Immature natural killer cell (primary cell): Measurements from ENCODE around the gene CEBPZ. TPM values are rescaled to one million over a fixed set of nuclear protein-coding genes. Genes with fewer than 3 reads are reported as not detected.
A peak's percentile ranks its signal among the peaks of the same experiment; 100 is the strongest.

Experiments
- DNase-seq, 3 donors: peaks; one replicate each; pipeline ENCODE4 v3.0.0; 2022; ENCODE audit warnings: mixed read lengths in 1 of 3
- H3K27ac Mint-ChIP-seq, 6 donors: one replicate each; pipeline ENCODE4 v1.8.0; 2020; ENCODE audit warnings: mixed read lengths in 6 of 6, mild to moderate bottlenecking in 5 of 6, inconsistent platforms in 4 of 6, moderate library complexity in 3 of 6
- H3K27me3 Mint-ChIP-seq, 3 donors: one replicate each; pipeline ENCODE4 v1.8.0; 2020 to 2021; ENCODE audit warnings: low read depth in 3 of 3, mild to moderate bottlenecking in 3 of 3, mixed read lengths in 3 of 3, moderate library complexity in 3 of 3, inconsistent platforms in 1 of 3
- H3K36me3 Mint-ChIP-seq, 3 donors: one replicate each; pipeline ENCODE4 v1.8.0; 2020; ENCODE audit warnings: mixed read lengths in 3 of 3, inconsistent platforms in 2 of 3, mild to moderate bottlenecking in 2 of 3
- H3K4me1 Mint-ChIP-seq, 2 donors: one replicate each; pipeline ENCODE4 v1.8.0; 2020; ENCODE audit warnings: inconsistent platforms in 2 of 2, mild to moderate bottlenecking in 2 of 2, mixed read lengths in 2 of 2, moderate library complexity in 1 of 2
- H3K4me3 Mint-ChIP-seq, 5 donors: one replicate each; pipeline ENCODE4 v1.8.0; 2020; ENCODE audit warnings: mild to moderate bottlenecking in 5 of 5, mixed read lengths in 5 of 5, inconsistent platforms in 3 of 5, moderate library complexity in 3 of 5
- H3K9me3 Mint-ChIP-seq, 6 donors: one replicate each; pipeline ENCODE4 v1.8.0; 2020; ENCODE audit warnings: mild to moderate bottlenecking in 6 of 6, mixed read lengths in 6 of 6, inconsistent platforms in 4 of 6, moderate library complexity in 3 of 6
- polyA plus RNA-seq, 3 donors: library from polyadenylated mRNA; unstranded; fragments of 300-500 nt; fragmentation: Illumina TruSeq; gene quantifications; one replicate each; pipeline ENCODE4 v1.2.3, GENCODE V29; 2021

CEBPZ gene
- polyA plus RNA-seq, 3 donors from 2014 or later: 16.2 to 28.9 (median 24.9) TPM

DNA sequence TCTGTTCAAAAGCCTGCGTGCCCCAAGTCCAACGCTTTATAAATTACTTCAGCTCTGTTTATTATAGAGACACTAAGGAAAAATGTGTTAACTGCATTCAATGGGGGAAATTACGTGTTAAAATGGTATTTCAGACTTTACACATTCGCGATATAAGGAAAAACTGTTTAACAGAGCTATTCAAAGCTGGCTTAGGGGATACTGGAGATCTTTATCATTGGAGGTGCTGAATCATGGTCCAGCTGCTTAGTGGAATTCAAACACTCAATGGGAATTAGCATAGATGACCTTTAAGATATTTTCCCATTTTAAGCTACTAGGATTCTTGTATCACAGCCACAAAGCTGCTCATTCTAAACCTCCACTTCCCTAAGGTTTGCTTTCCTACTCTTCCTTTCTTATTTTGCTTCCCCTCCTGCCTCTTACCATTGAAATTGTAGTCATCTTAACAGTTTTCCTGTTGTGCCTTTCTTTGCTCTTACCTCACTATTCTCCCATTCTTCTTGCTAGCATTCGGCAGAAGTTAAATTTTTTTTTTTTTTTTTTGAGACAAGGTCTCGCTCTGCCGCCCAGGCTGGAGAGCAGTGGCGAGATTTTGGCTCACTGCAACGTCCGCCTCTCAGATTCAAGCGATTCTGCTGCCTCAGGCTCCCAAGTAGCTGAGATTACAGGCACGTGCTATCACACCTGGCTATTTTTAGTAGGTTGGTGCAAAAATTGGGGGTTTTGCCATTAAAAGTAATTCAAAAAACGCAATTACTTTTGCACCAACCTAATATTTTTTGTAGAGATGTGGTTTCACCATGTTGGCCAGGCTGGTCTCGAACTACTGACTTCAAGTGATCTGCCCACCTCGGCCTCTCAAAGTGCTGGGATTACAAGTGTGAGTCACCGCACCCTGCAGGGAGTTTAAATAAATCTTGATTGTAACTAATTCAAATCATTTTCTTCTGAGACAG lies 49.4 kb downstream of the CEBPZ start:
- no peaks in the 10 kb centered on the region for H3K36me3 Mint-ChIP-seq
- H3K4me3 Mint-ChIP-seq: no peak overlapping the region
- no peaks in the 10 kb centered on the region for H3K4me1 Mint-ChIP-seq
- no peak overlapping the region for H3K27ac Mint-ChIP-seq
- peaks cover 2 to 7% (median 6%) of the 10 kb centered on the region in 3 donors for H3K27me3 Mint-ChIP-seq
- no peak for DNase-seq
- no peaks in the 10 kb centered on the region for H3K9me3 Mint-ChIP-seq

DNA sequence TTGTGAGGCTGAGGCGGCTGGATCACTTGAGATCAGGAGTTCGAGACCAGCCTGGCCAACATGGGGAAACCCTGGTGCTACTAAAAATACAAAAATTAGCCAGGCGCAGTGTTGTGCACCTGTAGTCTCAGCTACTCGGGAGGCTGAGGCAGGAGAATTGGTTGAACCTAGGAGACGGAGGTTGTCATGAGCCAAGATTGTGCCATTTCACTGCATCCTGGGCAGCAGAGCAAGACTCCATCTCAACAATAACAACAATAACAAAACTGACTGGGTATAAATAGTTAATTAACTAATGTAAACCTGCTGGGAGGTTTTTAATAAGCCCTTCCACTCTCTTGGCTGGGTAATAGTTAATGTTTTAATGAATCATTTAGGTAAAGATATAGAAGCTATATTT lies 50.8 kb downstream of the CEBPZ start:
- Mint-ChIP-seq H3K36me3 (no peaks in the 10 kb centered on the region), H3K9me3 (no peaks in the 10 kb centered on the region), H3K27me3 (peaks cover 0 to 5% (median 2%) of the 10 kb centered on the region in 3 donors), H3K27ac (no peak overlapping the region), H3K4me3 (no peak overlapping the region), H3K4me1 (no peaks in the 10 kb centered on the region)
- DNase-seq: no peak

DNA sequence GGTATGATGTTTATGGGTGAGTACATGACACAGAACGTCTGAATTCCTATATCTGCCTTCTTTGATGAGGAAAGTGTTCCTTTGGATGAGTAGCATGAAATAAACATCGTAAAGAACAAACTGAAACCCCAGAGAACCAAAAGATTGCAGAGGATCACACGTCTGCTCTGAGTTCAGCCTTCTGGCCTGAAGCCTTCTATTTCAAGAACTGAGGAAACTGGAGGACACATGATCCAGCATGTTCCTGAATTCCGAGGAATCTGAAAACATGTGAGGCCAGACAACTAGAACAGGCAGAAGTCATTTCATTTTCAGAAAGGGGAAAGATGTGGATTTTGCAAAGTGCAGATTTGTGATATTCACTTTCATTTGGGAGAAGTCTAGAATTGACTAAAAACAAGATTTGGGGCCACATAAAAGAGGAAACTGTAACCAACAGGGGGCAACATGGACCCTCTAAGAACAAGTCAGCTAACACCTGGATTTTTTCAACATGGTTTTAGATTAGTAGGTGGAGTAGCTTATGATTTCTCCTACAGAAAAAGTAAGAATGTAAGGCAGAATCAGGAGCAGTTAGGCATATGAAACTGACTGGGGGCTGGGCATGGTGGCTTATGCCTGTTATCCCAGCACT lies 51.3 kb downstream of the CEBPZ start:
- H3K4me3 Mint-ChIP-seq: no peak overlapping the region
- H3K27me3 Mint-ChIP-seq: peaks cover 0 to 5% (median 2%) of the 10 kb centered on the region in 3 donors
- H3K9me3 Mint-ChIP-seq: no peaks in the 10 kb centered on the region
- H3K4me1 Mint-ChIP-seq: no peaks in the 10 kb centered on the region
- no peak overlapping the region for H3K27ac Mint-ChIP-seq
- no peaks in the 10 kb centered on the region for H3K36me3 Mint-ChIP-seq
- DNase-seq: no peak

DNA sequence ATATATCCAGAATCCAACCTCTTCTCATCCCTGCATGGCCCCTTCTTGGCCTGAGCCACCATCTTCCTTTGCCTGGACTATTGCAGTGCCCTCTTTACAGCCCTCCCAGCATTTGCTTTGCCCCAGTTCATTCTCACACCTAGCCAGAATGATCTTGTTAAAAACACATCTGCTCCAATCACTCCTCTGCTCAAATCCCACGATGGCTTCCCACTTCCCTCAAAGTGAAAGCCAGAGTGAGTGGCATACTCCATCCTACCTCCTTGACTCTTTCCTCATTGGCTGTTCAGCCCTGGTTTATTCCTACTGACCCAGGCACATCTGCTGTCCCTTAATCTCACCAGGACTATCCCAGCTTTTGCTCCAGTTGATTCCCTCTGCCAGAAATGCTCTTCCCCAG lies 57.7 kb downstream of the CEBPZ start:
- no peaks in the 10 kb centered on the region for H3K4me1 Mint-ChIP-seq
- H3K4me3 Mint-ChIP-seq: no peak overlapping the region
- no peak overlapping the region for H3K27ac Mint-ChIP-seq
- DNase-seq: no peak
- H3K36me3 Mint-ChIP-seq: no peaks in the 10 kb centered on the region
- no peaks in the 10 kb centered on the region for H3K9me3 Mint-ChIP-seq
- peaks cover 0 to 3% (median under 1%) of the 10 kb centered on the region in 3 donors for H3K27me3 Mint-ChIP-seq

DNA sequence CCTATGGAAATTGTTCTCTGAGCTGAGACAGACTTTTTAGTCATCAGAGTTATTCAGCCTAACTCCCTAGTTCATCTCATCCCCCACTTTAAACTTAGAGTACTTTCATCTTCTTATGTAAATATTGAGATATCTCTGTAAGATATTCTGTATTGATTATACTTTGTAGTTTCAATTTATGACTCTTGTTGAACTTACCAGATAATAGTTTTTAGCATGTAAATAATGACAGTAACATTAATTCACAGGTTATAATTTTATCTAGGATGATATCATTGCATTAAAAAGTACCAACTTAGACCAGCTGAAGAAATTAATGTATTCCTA lies 59.8 kb downstream of the CEBPZ start:
- H3K36me3 Mint-ChIP-seq: no peaks in the 10 kb centered on the region
- no peak for DNase-seq
- H3K9me3 Mint-ChIP-seq: peaks cover 0 to 1% (median 0%) of the 10 kb centered on the region in 6 donors
- H3K4me1 Mint-ChIP-seq: no peaks in the 10 kb centered on the region
- H3K4me3 Mint-ChIP-seq: no peak overlapping the region
- H3K27ac Mint-ChIP-seq: no peak overlapping the region
- peaks cover 0 to 3% (median 0%) of the 10 kb centered on the region in 3 donors for H3K27me3 Mint-ChIP-seq

DNA sequence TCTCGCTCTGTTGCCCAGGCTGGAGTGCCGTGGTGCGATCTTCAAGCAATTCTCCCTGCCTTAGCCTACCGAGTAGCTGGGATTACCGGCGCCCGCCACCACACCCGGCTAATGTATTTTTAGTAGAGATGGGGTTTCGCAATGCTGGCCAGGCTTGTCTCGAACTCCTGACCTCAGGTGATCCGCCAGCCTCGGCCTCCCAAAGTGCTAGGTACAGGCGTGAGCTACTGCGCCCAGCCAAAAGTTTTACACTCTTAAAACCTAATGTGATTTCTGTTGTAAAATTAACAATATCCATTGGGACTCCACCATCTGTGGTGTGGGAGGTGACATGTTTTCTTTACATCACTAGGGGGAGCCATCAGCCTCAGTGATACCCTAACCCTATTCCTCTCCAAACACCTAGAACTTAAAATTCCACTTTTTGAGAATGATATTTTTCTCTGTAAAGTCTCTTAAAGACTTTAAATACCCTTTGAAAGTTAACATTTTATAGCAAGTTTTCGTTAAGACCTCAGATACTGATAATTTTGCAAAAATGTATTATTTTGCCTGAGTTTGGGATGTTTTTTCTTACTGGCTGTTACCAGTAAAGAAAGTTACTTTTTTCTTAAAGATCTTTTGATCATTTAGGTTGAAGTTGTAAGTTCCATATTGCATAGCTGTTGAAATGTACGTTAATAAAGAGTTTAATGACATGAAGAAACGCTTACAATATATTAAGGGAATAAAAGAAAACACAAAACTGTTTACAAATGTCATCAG lies 63.0 kb downstream of the CEBPZ start:
- Mint-ChIP-seq H3K36me3 (peaks cover 0 to 6% (median 5%) of the 10 kb centered on the region in 3 donors), H3K4me3 (no peak overlapping the region), H3K27me3 (peaks cover 1 to 4% (median 3%) of the 10 kb centered on the region in 3 donors), H3K27ac (no peak overlapping the region), H3K9me3 (peaks cover 4 to 21% (median 13%) of the 10 kb centered on the region in 6 donors), H3K4me1 (no peaks in the 10 kb centered on the region)
- DNase-seq: peak; percentile 24 to 35 (median 27)

DNA sequence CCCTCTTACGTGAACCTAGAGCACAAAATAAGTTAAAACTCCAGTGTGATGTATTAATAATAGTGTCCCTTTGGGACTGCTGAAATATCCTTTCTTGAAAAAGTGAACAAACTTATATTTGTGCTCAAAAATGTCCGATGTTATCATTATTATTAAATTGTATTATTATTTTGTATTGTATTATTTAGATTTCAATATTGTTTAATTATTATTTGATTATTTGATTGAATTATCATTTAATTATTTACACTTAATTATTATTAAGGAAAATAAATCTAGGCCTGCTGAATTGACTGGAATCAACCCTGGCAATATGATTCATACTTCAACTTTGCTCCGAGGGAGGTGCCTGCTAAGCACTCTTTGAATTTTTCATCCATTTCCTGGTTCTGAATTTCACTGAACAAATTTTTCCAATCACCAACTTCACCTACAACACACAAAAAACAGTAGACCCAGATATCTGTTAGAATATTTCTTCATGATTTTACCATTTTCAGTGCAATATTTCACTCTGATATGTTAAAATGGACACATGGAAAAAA lies 63.7 kb downstream of the CEBPZ start:
- Mint-ChIP-seq H3K27me3 (peaks cover 1 to 4% (median 3%) of the 10 kb centered on the region in 3 donors), H3K36me3 (peaks cover 0 to 6% (median 5%) of the 10 kb centered on the region in 3 donors), H3K27ac (peak overlapping the region in 1 of 6 donors; percentile 13), H3K4me1 (no peaks in the 10 kb centered on the region), H3K4me3 (no peak overlapping the region), H3K9me3 (peaks cover 4 to 21% (median 13%) of the 10 kb centered on the region in 6 donors)
- no peak for DNase-seq

DNA sequence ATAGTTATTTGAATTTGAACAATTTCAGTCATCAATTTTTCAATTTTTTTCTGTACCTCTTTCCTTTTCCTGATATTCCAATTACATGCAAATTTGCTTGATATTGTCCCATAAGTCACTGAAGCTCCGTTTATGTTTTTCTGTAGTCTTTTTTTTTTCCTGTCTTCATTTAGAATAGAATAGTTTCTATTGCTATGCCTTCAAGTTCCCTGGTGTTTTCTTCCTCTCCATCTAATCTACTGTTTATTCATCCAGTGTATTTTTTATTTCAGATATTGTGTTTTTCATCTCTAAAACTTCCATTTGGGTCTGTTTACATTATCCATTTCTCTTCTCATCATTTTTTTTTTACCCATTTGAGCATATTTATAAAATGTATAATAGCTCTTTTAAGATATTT lies 66.6 kb downstream of the CEBPZ start:
- Mint-ChIP-seq H3K27ac (no peak overlapping the region), H3K4me3 (no peak overlapping the region), H3K4me1 (no peaks in the 10 kb centered on the region), H3K9me3 (peaks cover 4 to 21% (median 13%) of the 10 kb centered on the region in 6 donors), H3K36me3 (peaks cover 0 to 6% (median 5%) of the 10 kb centered on the region in 3 donors), H3K27me3 (peaks cover 1 to 4% (median 3%) of the 10 kb centered on the region in 3 donors)
- DNase-seq: no peak

DNA sequence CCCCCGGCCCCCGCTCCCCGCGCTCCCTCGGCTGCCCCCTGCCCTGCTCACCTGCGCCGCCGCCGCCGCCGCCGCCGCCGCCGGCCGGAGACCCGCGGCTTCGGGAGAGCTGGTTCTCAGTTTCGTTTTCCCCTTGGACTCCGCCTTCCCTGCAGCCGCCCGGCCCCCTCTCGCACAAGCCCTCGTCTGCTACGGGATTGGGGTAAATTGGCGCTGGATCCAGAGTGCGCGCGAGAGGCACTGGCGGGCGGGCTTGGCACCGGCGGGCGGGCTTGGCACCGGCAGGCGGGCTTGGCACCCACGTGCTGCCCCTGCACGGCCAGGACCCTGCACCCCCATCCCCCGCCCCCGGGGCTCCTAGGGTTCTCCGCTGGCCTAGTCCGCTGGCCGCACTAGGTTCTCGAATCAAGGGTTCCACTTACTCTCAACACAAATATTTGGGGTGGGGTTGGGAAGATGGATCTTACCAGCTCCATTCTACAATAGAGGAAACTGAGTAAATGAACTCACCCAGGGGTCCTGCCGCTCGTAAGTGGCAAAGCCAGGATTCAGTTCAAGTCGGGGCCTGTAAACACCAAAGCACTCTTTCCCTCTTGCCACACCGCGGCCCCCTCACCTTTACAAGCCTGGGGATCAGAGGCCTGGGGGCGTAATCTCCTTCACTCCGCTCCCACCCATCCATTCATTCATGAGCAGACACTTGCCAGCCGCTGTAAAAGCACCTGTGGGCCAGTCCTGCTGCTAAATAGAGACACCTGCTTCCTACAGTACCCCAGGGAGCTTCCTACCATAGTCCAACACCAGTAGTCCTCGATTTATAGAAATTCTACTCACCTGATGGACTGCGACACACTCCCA lies 74.3 kb downstream of the CEBPZ start, which contains the start of gene EIF2AK2:
TSS of gene EIF2AK2 (minus strand) at position 124 of the 858 bp plus-strand sequence. CDS start 9,174 bp downstream, outside the sequence.
- peak; percentile 80 to 84 (median 84) for DNase-seq
- peaks cover 0 to 5% (median 0%) of the 10 kb centered on the region in 3 donors for H3K27me3 Mint-ChIP-seq
- H3K27ac Mint-ChIP-seq: peak within 1 kb of the TSS; percentile 80 to 93 (median 90)
- peaks cover 36 to 45% of the 10 kb centered on the region in 2 donors for H3K4me1 Mint-ChIP-seq
- H3K4me3 Mint-ChIP-seq: peak within 1 kb of the TSS; percentile 87 to 93 (median 90)
- H3K36me3 Mint-ChIP-seq: peaks cover 0 to 20% (median 8%) of the 10 kb centered on the region in 3 donors
- no peaks in the 10 kb centered on the region for H3K9me3 Mint-ChIP-seq

DNA sequence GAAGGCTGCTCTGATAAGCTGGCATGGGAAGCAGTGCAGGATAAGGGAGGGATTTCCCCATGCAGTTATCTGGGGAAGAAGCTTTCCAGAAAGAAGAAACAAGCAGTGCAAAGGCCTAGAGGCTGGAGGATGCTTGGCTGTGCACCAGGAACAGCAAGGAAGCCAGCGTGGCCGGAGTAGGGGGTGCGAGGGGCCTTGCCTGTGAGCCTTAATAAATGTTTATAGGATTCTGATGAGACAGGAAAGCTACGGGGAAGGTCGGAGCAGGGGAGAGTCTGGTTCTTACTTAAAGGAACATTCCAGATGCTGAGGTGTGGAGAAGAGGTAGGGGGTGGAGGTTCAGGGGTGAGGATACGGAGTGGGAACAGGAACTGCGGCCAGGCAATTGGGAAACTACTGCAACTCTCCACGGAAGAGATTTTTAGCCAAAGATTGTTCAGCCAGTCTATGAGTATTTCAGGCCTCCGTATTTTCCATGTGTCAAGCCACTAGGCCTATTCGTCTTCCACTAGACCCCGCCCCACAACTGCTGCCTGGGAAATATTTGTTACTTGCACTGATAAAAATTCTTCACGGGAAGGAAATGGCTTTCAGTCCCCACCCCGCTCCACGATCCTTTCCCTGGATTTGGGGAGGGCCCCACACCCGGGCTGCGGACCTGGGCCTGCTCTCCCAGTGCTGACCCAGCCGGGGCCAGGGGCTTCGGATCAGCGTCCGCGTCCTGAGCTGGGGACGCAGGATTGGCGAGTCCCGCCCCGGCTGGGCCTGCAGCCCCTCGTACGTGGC lies 75.1 kb downstream of the CEBPZ start:
- Mint-ChIP-seq H3K27ac (peak overlapping the region; percentile 80 to 93 (median 90)), H3K4me1 (peaks cover 39 to 50% of the 10 kb centered on the region in 2 donors), H3K36me3 (peaks cover 0 to 23% (median 8%) of the 10 kb centered on the region in 3 donors), H3K27me3 (peaks cover 0 to 5% (median 0%) of the 10 kb centered on the region in 3 donors), H3K9me3 (no peaks in the 10 kb centered on the region), H3K4me3 (peak overlapping the region; percentile 87 to 93 (median 90))
- DNase-seq: no peak

DNA sequence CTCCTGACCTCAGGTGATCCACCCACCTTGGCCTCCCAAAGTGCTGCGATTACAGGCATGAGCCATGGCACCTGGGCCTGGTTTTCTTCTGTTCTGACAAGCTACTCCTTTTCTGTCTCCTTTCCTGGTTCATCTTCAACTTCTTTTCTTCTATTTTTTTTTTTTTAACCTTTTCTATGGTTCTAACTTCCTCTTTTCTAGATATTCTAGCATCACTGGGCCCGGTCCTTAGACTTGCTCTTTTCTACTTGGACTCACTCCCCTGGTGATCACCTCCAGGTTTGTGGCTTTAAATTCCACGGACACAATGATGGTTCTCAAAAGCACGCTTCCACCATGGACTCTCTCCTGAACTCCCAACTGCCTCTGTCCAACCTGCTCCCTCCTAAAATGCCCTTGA lies 76.6 kb downstream of the CEBPZ start:
- H3K4me1 Mint-ChIP-seq: peaks cover 47 to 65% of the 10 kb centered on the region in 2 donors
- H3K9me3 Mint-ChIP-seq: no peaks in the 10 kb centered on the region
- peak overlapping the region; percentile 9 to 90 (median 55) for H3K27ac Mint-ChIP-seq
- H3K27me3 Mint-ChIP-seq: peaks cover 0 to 5% (median 0%) of the 10 kb centered on the region in 3 donors
- H3K36me3 Mint-ChIP-seq: peaks cover 0 to 27% (median 8%) of the 10 kb centered on the region in 3 donors
- no peak for DNase-seq
- H3K4me3 Mint-ChIP-seq: peak overlapping the region in 2 of 5 donors; percentile 0 to 93

DNA sequence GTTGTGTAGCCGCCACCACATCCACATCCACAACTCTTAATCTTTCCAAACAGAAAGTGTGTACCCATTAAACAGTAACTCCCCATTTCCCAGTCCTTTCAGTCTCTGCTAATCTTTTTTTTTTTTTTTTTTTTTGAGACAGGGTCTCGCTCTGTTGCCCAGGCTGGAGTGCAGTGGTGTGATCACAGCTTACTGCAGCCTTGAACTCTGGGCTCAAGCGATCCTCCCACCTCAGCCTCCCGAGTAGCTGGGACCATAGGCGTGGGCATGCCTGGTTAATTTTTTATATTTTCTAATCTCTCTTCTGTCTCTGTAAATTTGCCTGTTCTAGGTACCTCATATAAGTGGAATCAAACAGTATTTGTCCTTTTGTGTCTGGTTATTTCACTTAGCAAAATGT lies 78.2 kb downstream of the CEBPZ start:
- peak overlapping the region in 3 of 6 donors; percentile 12 to 56 (median 50) for H3K27ac Mint-ChIP-seq
- peak overlapping the region in 1 of 5 donors; percentile 33 for H3K4me3 Mint-ChIP-seq
- DNase-seq: no peak
- peaks cover 55 to 80% of the 10 kb centered on the region in 2 donors for H3K4me1 Mint-ChIP-seq
- peaks cover 6 to 35% (median 8%) of the 10 kb centered on the region in 3 donors for H3K36me3 Mint-ChIP-seq
- H3K27me3 Mint-ChIP-seq: peaks cover 0 to 5% (median 0%) of the 10 kb centered on the region in 3 donors
- H3K9me3 Mint-ChIP-seq: no peaks in the 10 kb centered on the region
